DOHH2 (cell line): ENCODE results near the gene PRKN.
"Not testable (repeated sequence)": the region's sequence is repeated elsewhere in the genome, so short reads cannot be mapped to it uniquely, and the experiment has no call there.

Source experiments
- H3F3A ChIP-seq: fragments of 200-600 bp; sonication (generic), shearing (Covaris generic); 2 replicates; pipeline ENCODE4 v1.6.0; 2016; ENCODE audit warnings: antibody characterized with exemption, mild to moderate bottlenecking; ENCODE audit not compliant: control insufficient read depth, insufficient read depth
- H3K27ac ChIP-seq: fragments of 200-600 bp; sonication (generic); 2 replicates; pipeline ENCODE4 v1.5.1; 2014; ENCODE audit warnings: low read depth, mild to moderate bottlenecking, low read length, moderate library complexity
- H3K27me3 ChIP-seq: fragments of 200-600 bp; sonication (generic); 2 replicates; pipeline ENCODE4 v1.6.1; 2014; ENCODE audit warnings: mild to moderate bottlenecking, low read length, mixed read lengths; ENCODE audit not compliant: control insufficient read depth
- H3K36me3 ChIP-seq: fragments of 200-600 bp; sonication (generic); 2 replicates; pipeline ENCODE4 v1.6.1; 2014; ENCODE audit warnings: mild to moderate bottlenecking, low read length, moderate library complexity, mixed read lengths; ENCODE audit not compliant: control insufficient read depth
- H3K4me1 ChIP-seq: fragments of 200-600 bp; sonication (generic); 2 replicates; pipeline ENCODE4 v1.6.1; 2014; ENCODE audit warnings: mild to moderate bottlenecking, low read length, mixed read lengths; ENCODE audit not compliant: control insufficient read depth
- H3K4me2 ChIP-seq: fragments of 200-600 bp; sonication (generic); 2 replicates; pipeline ENCODE4 v1.6.0; 2014; ENCODE audit warnings: mild to moderate bottlenecking, low read length, moderate library complexity
- H3K4me3 ChIP-seq: fragments of 200-600 bp; sonication (generic); 2 replicates; pipeline ENCODE4 v1.5.1; 2014; ENCODE audit warnings: mild to moderate bottlenecking, low read length, mixed read lengths
- H3K79me2 ChIP-seq: fragments of 200-600 bp; sonication (generic); 2 replicates; pipeline ENCODE4 v1.6.1; 2014; ENCODE audit warnings: mild to moderate bottlenecking, low read length, mixed read lengths; ENCODE audit not compliant: control insufficient read depth
- H3K9me2 ChIP-seq: fragments of 200-600 bp; sonication (generic); replicated peaks from 2 replicates; pipeline ENCODE4 v1.6.1; 2014; ENCODE audit warnings: mild to moderate bottlenecking, low read length, mixed read lengths; ENCODE audit not compliant: control insufficient read depth
- H3K9me3 ChIP-seq: fragments of 200-600 bp; sonication (generic); 2 replicates; pipeline ENCODE4 v1.6.1; 2014; ENCODE audit warnings: antibody characterized with exemption, low read length, mixed read lengths; ENCODE audit not compliant: control insufficient read depth, insufficient read depth
- H4K20me1 ChIP-seq: fragments of 200-600 bp; sonication (generic); 2 replicates; pipeline ENCODE4 v1.6.0; 2014; ENCODE audit warnings: low read depth, mild to moderate bottlenecking, antibody characterized with exemption, low read length, moderate library complexity; ENCODE audit not compliant: control insufficient read depth, insufficient read depth
- EZH2phosphoT487 ChIP-seq: fragments of 200-600 bp; sonication (generic); IDR thresholded peaks from 2 replicates; pipeline ENCODE4 v1.6.1; 2017; ENCODE audit warnings: borderline replicate concordance, mild to moderate bottlenecking, antibody characterized with exemption, low read length, moderate library complexity, mixed read lengths
- TF ChIP-seq, protein P1 (sequence below): fragments of 200-600 bp; sonication (generic); IDR thresholded peaks from one replicate; pipeline ENCODE4 v1.5.1; 2014; ENCODE audit warnings: antibody characterized with exemption, mild to moderate bottlenecking, low read depth, low read length; ENCODE audit not compliant: poor library complexity, severe bottlenecking

The PRKN gene

DNA sequence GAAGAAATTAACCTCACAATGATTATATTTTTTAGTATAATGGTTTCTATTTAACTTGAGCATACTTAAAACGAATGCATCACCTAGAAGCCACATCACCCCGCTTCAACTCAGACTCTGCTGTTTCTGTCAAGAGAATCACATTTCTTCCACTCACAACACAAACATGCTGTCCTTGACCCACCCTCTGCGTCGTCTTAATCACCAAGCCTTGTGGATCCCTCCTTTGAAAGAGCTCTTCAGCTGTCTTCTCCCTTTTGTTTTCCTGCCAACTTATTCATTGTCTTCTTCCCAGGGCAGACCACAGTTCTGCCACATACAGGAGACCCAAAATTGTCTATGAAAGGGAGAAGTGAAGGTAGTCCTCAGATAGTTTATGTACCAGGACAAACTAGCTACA, 858.1 kb downstream of the PRKN start:
- Histone ChIP-seq H3K4me3 (no peak overlapping the region), H3F3A (no peaks in the 10 kb centered on the region), H3K4me2 (no peak overlapping the region), H4K20me1 (no peaks in the 10 kb centered on the region), H3K9me2 (no peaks in the 10 kb centered on the region), H3K36me3 (no peaks in the 10 kb centered on the region), H3K9me3 (no peaks in the 10 kb centered on the region), H3K4me1 (no peaks in the 10 kb centered on the region), H3K27me3 (no peaks in the 10 kb centered on the region), H3K27ac (no peak overlapping the region), H3K79me2 (no peaks in the 10 kb centered on the region)
- TF ChIP-seq EZH2phosphoT487: no peak
- TF ChIP-seq, protein P1, sequence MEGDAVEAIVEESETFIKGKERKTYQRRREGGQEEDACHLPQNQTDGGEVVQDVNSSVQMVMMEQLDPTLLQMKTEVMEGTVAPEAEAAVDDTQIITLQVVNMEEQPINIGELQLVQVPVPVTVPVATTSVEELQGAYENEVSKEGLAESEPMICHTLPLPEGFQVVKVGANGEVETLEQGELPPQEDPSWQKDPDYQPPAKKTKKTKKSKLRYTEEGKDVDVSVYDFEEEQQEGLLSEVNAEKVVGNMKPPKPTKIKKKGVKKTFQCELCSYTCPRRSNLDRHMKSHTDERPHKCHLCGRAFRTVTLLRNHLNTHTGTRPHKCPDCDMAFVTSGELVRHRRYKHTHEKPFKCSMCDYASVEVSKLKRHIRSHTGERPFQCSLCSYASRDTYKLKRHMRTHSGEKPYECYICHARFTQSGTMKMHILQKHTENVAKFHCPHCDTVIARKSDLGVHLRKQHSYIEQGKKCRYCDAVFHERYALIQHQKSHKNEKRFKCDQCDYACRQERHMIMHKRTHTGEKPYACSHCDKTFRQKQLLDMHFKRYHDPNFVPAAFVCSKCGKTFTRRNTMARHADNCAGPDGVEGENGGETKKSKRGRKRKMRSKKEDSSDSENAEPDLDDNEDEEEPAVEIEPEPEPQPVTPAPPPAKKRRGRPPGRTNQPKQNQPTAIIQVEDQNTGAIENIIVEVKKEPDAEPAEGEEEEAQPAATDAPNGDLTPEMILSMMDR: no peak

DNA sequence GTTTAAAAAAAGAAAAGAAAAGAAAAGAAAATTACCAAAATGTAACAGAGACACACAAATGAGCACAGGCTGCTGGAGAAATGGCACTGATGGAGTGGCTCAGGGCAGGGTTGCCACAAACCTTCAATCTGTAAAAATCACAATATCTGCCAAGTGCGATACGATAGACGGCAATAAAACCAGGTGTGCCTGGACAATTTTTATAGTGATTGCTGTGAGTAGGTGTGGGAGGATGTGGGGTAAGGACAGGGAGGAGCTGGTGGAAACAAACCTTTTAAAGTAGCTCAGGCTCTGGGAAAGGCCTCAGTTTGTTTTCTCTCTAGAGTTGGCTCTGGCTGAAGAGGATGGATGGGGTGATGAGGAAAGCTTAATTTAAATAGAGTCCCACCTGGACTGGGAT, 861.0 kb downstream of the PRKN start:
- TF ChIP-seq EZH2phosphoT487: no peak
- TF ChIP-seq, protein P1: no peak
- no peaks in the 10 kb centered on the region for H3K79me2 ChIP-seq
- no peaks in the 10 kb centered on the region for H3K9me3 ChIP-seq
- H3K4me3 ChIP-seq: no peak overlapping the region
- no peaks in the 10 kb centered on the region for H3K36me3 ChIP-seq
- no peaks in the 10 kb centered on the region for H3F3A ChIP-seq
- no peak overlapping the region for H3K4me2 ChIP-seq
- no peaks in the 10 kb centered on the region for H3K9me2 ChIP-seq
- no peaks in the 10 kb centered on the region for H4K20me1 ChIP-seq
- H3K4me1 ChIP-seq: no peaks in the 10 kb centered on the region
- H3K27me3 ChIP-seq: no peaks in the 10 kb centered on the region
- no peak overlapping the region for H3K27ac ChIP-seq

DNA sequence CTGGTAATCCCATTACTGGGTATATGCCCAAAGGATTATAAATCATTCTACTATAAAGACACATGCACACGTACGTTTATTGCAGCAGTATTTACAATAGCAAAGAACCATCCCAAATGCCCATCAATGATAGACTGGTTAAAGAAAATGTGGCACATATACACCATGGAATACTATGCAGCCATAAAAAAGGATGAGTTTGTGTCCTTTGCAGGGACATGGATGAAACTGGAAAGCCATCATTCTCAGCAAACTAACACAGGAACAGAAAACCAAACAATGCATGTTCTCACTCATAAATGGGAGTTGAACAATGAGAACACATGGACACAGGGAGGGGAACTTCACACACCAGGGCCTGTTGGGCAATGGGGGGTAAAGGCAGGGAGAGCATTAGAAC, 866.5 kb downstream of the PRKN start:
- H3F3A ChIP-seq, H3K9me2 ChIP-seq, H3K36me3 ChIP-seq, H3K27me3 ChIP-seq, H3K4me1 ChIP-seq, H3K79me2 ChIP-seq, H3K4me2 ChIP-seq, H3K27ac ChIP-seq, H3K4me3 ChIP-seq, H4K20me1 ChIP-seq, H3K9me3 ChIP-seq: not testable (repeated sequence)

DNA sequence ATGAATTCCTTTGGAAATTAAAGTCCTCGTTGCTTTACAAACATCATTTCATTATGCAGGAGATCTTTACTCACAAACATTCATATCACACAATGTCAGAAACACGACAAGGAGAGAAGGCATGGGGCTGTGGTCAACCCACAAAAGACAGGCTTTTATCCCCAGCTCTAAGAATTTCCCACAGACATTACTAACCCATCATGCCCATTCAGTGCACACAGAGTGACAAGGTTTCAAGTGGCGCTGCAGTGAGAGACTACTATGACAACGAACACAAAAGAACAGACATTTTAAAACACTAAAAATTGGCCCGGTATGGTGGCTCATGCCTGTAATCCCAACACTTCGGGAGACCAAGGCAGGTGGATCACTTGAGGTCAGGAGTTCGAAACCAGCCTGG, 873.9 kb downstream of the PRKN start:
- no peaks in the 10 kb centered on the region for H3K4me1 ChIP-seq
- H3K4me2 ChIP-seq: no peak overlapping the region
- TF ChIP-seq, protein P1: no peak
- TF ChIP-seq EZH2phosphoT487: no peak
- no peaks in the 10 kb centered on the region for H3K79me2 ChIP-seq
- H3K9me2 ChIP-seq: no peaks in the 10 kb centered on the region
- no peaks in the 10 kb centered on the region for H3K36me3 ChIP-seq
- no peaks in the 10 kb centered on the region for H4K20me1 ChIP-seq
- H3K9me3 ChIP-seq: no peaks in the 10 kb centered on the region
- no peak overlapping the region for H3K27ac ChIP-seq
- no peaks in the 10 kb centered on the region for H3K27me3 ChIP-seq
- no peak overlapping the region for H3K4me3 ChIP-seq
- no peaks in the 10 kb centered on the region for H3F3A ChIP-seq

DNA sequence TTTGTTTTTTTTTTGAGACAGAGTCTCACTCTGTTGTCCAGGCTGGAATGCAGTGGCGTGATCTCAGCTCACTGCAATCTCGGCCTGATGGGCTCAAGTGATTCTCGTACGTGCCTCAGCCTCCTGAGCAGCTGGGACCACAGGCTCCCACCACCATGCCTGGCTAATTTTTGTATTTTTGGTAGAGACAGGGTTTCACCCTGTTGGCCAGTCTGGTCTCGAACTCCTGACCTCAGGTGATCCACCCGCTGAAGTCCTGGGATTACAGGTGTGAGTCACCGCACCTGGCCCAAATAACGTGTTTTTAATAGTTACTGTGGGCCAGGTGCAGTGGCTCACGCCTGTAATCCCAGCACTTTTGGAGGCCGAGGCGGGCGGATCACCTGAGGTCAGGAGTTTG, 876.1 kb downstream of the PRKN start:
- not testable (repeated sequence) for H3K9me2 ChIP-seq, H3K79me2 ChIP-seq, H3K4me1 ChIP-seq, H3K9me3 ChIP-seq, H3K4me2 ChIP-seq, H4K20me1 ChIP-seq, H3K4me3 ChIP-seq, H3F3A ChIP-seq, H3K27me3 ChIP-seq, H3K27ac ChIP-seq, H3K36me3 ChIP-seq
